IMR-90 (cell line): ENCODE measurements around the gene EFNB2. TPM values are rescaled to one million over a fixed set of nuclear protein-coding genes. Genes with fewer than 3 reads are reported as not detected.

Experiments
- ATAC-seq: fragments of 200-7000 bp; cut with Tn5 transposase; 2 replicates; pipeline ENCODE4 v1.9.1; 2020; ENCODE audit warnings: low read depth, mild to moderate bottlenecking, moderate library complexity
- BruUV-seq: library from RNA; stranded (reverse); fragments of 400-500 nt; replicated peaks from 2 replicates; lab custom pipeline; 2021; lab: Mats Ljungman, UMichigan
- CTCF ChIA-PET: fragments of 300-600 bp; formaldehyde crosslinking; extraction: SDS; loops from one replicate; lab custom pipeline; 2021; ENCODE audit warnings: antibody characterized with exemption; lab: Yijun Ruan, JAX
- POLR2A ChIA-PET: fragments of 300-600 bp; sonication (Branson Sonifier 250); formaldehyde crosslinking; loops from one replicate; lab custom pipeline; 2022; ENCODE audit warnings: antibody characterized with exemption; ENCODE audit not compliant: unreplicated experiment; lab: Charles Lee
- DNase-seq: peaks from one replicate; pipeline ENCODE4 v3.0.0; 2013
- H2AFZ ChIP-seq: replicated peaks from 2 replicates; pipeline ENCODE3; 2013; ENCODE audit warnings: low read length, mild to moderate bottlenecking; ENCODE audit not compliant: poor library complexity
- H2AK5ac ChIP-seq: 2 replicates; pipeline ENCODE4 v1.6.1; 2013; ENCODE audit warnings: low read depth, low read length, inconsistent platforms
- H2AK9ac ChIP-seq: replicated peaks from 2 replicates; pipeline ENCODE3; 2013; ENCODE audit warnings: mild to moderate bottlenecking, low read depth, low read length, moderate library complexity; ENCODE audit not compliant: poor library complexity
- H2BK120ac ChIP-seq: 2 replicates; pipeline ENCODE4 v1.6.1; 2013; ENCODE audit warnings: low read depth, low read length, inconsistent platforms
- H2BK15ac ChIP-seq: 3 replicates; pipeline ENCODE4 v1.6.1; 2013; ENCODE audit warnings: low read depth, low read length, inconsistent platforms
- H2BK20ac ChIP-seq: 2 replicates; pipeline ENCODE4 v1.6.1; 2013; ENCODE audit warnings: low read depth, mild to moderate bottlenecking, inconsistent platforms, low read length, moderate library complexity
- H2BK5ac ChIP-seq: 2 replicates; pipeline ENCODE4 v1.6.1; 2013; ENCODE audit warnings: mild to moderate bottlenecking, low read depth, low read length, inconsistent platforms; ENCODE audit not compliant: poor library complexity, severe bottlenecking
- H3K14ac ChIP-seq: replicated peaks from 2 replicates; pipeline ENCODE4 v1.6.1; 2013; ENCODE audit warnings: low read depth, low read length, inconsistent platforms
- H3K18ac ChIP-seq: 2 replicates; pipeline ENCODE4 v1.6.1; 2013; ENCODE audit warnings: low read depth, low read length, control low read depth
- H3K23ac ChIP-seq: 2 replicates; pipeline ENCODE4 v1.6.1; 2013; ENCODE audit warnings: low read depth, low read length, inconsistent platforms
- H3K27ac ChIP-seq: 2 replicates; pipeline ENCODE4 v1.5.1; 2013; ENCODE audit warnings: mild to moderate bottlenecking, control low read depth, low read length; ENCODE audit not compliant: insufficient read depth
- H3K27me3 ChIP-seq: 2 replicates; pipeline ENCODE4 v1.6.1; 2013; ENCODE audit warnings: low read length; ENCODE audit not compliant: control insufficient read depth, insufficient read depth
- H3K36me3 ChIP-seq: 2 replicates; pipeline ENCODE4 v1.6.1; 2013; ENCODE audit warnings: low read length, mixed read lengths; ENCODE audit not compliant: control insufficient read depth, insufficient read depth
- H3K4ac ChIP-seq: 2 replicates; pipeline ENCODE4 v1.6.1; 2013; ENCODE audit warnings: low read depth, low read length, inconsistent platforms
- H3K4me1 ChIP-seq: 2 replicates; pipeline ENCODE4 v1.6.1; 2013; ENCODE audit warnings: low read length, mixed read lengths; ENCODE audit not compliant: control insufficient read depth, insufficient read depth
- H3K4me2 ChIP-seq: 2 replicates; pipeline ENCODE4 v1.6.1; 2013; ENCODE audit warnings: low read depth, mild to moderate bottlenecking, control low read depth, low read length, moderate library complexity
- H3K4me3 ChIP-seq: 2 replicates; pipeline ENCODE4 v1.5.1; 2013; ENCODE audit warnings: low read depth, mild to moderate bottlenecking, control low read depth, low read length, moderate library complexity; ENCODE audit not compliant: insufficient read depth
- H3K56ac ChIP-seq: 2 replicates; pipeline ENCODE4 v1.6.1; 2013; ENCODE audit warnings: low read length, inconsistent platforms; ENCODE audit not compliant: insufficient read depth; ENCODE audit errors: extremely low read depth
- H3K79me1 ChIP-seq, 2 experiments: 2 replicates each; pipeline ENCODE4 v1.6.1; 2013; ENCODE audit warnings: low read length in 2 of 2, inconsistent platforms in 1 of 2, low read depth in 1 of 2
- H3K9ac ChIP-seq: 2 replicates; pipeline ENCODE4 v1.6.1; 2013; ENCODE audit warnings: low read depth, low read length, control low read depth
- H3K9me1 ChIP-seq: 2 replicates; pipeline ENCODE4 v1.6.1; 2013; ENCODE audit warnings: low read length, inconsistent platforms; ENCODE audit not compliant: insufficient read depth
- H3K9me3 ChIP-seq: 2 replicates; pipeline ENCODE4 v1.6.1; 2013; ENCODE audit warnings: low read length; ENCODE audit not compliant: control insufficient read depth, insufficient read depth
- H4K20me1 ChIP-seq: 2 replicates; pipeline ENCODE4 v1.6.1; 2013; ENCODE audit warnings: low read length, inconsistent platforms; ENCODE audit not compliant: insufficient read depth
- H4K5ac ChIP-seq: 2 replicates; pipeline ENCODE4 v1.6.1; 2013; ENCODE audit warnings: mild to moderate bottlenecking, low read depth, low read length, control low read depth
- H4K8ac ChIP-seq, 2 experiments: 2 replicates each; pipeline ENCODE4 v1.6.1; 2013; ENCODE audit warnings: low read depth in 2 of 2, low read length in 2 of 2, control low read depth in 1 of 2, inconsistent platforms in 1 of 2
- H4K91ac ChIP-seq: 2 replicates; pipeline ENCODE4 v1.6.1; 2013; ENCODE audit warnings: low read depth, low read length, inconsistent platforms; ENCODE audit not compliant: insufficient read depth
- BHLHE40 ChIP-seq: fragments of 150-350 bp; IDR thresholded peaks from 2 replicates; pipeline ENCODE4 v1.6.1; 2016; ENCODE audit warnings: mild to moderate bottlenecking, low read depth, low read length
- CHD1 ChIP-seq: IDR thresholded peaks from 2 replicates; pipeline ENCODE4 v1.6.1; 2012; ENCODE audit warnings: low read depth, low read length, improper control_type of control experiment
- CTCF ChIP-seq: conservative IDR thresholded peaks from 2 replicates; pipeline ENCODE4 v1.5.1; 2012; ENCODE audit warnings: mild to moderate bottlenecking, low read depth, low read length, improper control_type of control experiment
- ELK1 ChIP-seq: fragments of 150-350 bp; IDR thresholded peaks from 2 replicates; pipeline ENCODE4 v1.6.1; 2016; ENCODE audit warnings: low read depth, mild to moderate bottlenecking, low read length, moderate library complexity, borderline replicate concordance
- FOS ChIP-seq: fragments of 150-350 bp; IDR thresholded peaks from 2 replicates; pipeline ENCODE4 v1.6.1; 2016; ENCODE audit warnings: low read depth, low read length
- MAFK ChIP-seq: IDR thresholded peaks from 2 replicates; pipeline ENCODE4 v1.6.1; 2012; ENCODE audit warnings: low read depth, low read length, improper control_type of control experiment
- MAZ ChIP-seq: IDR thresholded peaks from 2 replicates; pipeline ENCODE4 v1.6.1; 2012; ENCODE audit warnings: low read depth, mild to moderate bottlenecking, low read length, improper control_type of control experiment, moderate library complexity, borderline replicate concordance
- MXI1 ChIP-seq: IDR thresholded peaks from 2 replicates; pipeline ENCODE4 v1.6.1; 2012; ENCODE audit warnings: low read depth, mild to moderate bottlenecking, low read length, moderate library complexity, borderline replicate concordance
- NFE2L2 ChIP-seq: fragments of 150-350 bp; IDR thresholded peaks from 2 replicates; pipeline ENCODE4 v1.6.1; 2016; ENCODE audit warnings: low read depth, mild to moderate bottlenecking, low read length
- POLR2A ChIP-seq: IDR thresholded peaks from 2 replicates; pipeline ENCODE4 v1.6.1; 2012; ENCODE audit warnings: mild to moderate bottlenecking, low read depth, low read length
- RAD21 ChIP-seq: IDR thresholded peaks from 2 replicates; pipeline ENCODE4 v1.6.1; 2012; ENCODE audit warnings: low read length, improper control_type of control experiment
- RCOR1 ChIP-seq: IDR thresholded peaks from 2 replicates; pipeline ENCODE4 v1.6.1; 2012; ENCODE audit warnings: mild to moderate bottlenecking, low read length, improper control_type of control experiment; ENCODE audit not compliant: insufficient replicate concordance
- RFX5 ChIP-seq: IDR thresholded peaks from 2 replicates; pipeline ENCODE4 v1.8.0; 2012; ENCODE audit warnings: low read depth, mild to moderate bottlenecking, low read length, moderate library complexity
- SMC3 ChIP-seq: fragments of 150-350 bp; IDR thresholded peaks from 2 replicates; pipeline ENCODE4 v1.6.1; 2016; ENCODE audit warnings: low read depth, mild to moderate bottlenecking, antibody characterized with exemption, low read length, moderate library complexity
- USF2 ChIP-seq: fragments of 150-350 bp; IDR thresholded peaks from 2 replicates; pipeline ENCODE4 v1.6.1; 2017; ENCODE audit warnings: mild to moderate bottlenecking, antibody characterized with exemption, low read length, low read depth
- WGBS, 2 experiments: methylation state at CpG; one replicate each; pipeline versions ENCODE4 v1.1.5 to v1.1.7; 2013; ENCODE audit warnings: missing lambda C conversion rate in 2 of 2; ENCODE audit not compliant: insufficient read length in 1 of 2; ENCODE audit errors: extremely low coverage in 2 of 2; 5-methylcytosine and 5-hydroxymethylcytosine counted together
- dilution Hi-C: fragments of 300-500 bp; cut with HindIII; formaldehyde crosslinking; loops from one replicate; pipeline ENCODE4 v1.14.3; 2018; ENCODE audit warnings: low sequenced_read_pairs; ENCODE audit not compliant: unreplicated experiment
- in situ Hi-C: fragments of 300-500 bp; cut with MboI; formaldehyde crosslinking; loops from 3 replicates; pipeline ENCODE4 v1.14.3; 2019; ENCODE audit warnings: low sequenced_read_pairs, inconsistent platforms, mixed read lengths
- intact Hi-C: fragments of 100-400 bp; cut with micrococcal nuclease; formaldehyde crosslinking; loops from 2 replicates; pipeline ENCODE4 v1.10.0; 2022
- polyA plus RNA-seq, 3 experiments: library from polyadenylated mRNA; depleted of rRNA; stranded (reverse); fragments of >200 nt; gene quantifications; 2 replicates each; pipeline ENCODE4 v1.2.3, GENCODE V29; 2012; ENCODE audit warnings: low replicate concordance in 1 of 3
- total RNA-seq: library from RNA; depleted of rRNA; stranded (reverse); fragments of >200 nt; gene quantifications from 2 replicates; pipeline ENCODE4 v1.2.3, GENCODE V29; 2012

Gene EFNB2
- total and polyA plus RNA-seq, 2 of the 4 experiments (the other 2 are of a cell fraction), result 5.4 to 6.0 TPM

- Histone ChIP-seq H3K18ac (no peak overlapping the region), H3K4me1 (peaks cover 5% of the 10 kb centered on the region; the same call in 1 of the 2 replicates), H3K36me3 (no peaks in the 10 kb centered on the region), H2BK20ac (no peak overlapping the region), H3K14ac (no peak overlapping the region), H3K4me3 (no peak overlapping the region), H2AK9ac (no peak overlapping the region), H2BK120ac (no peak overlapping the region), H4K8ac (no peak overlapping the region), H4K5ac (no peak overlapping the region), H3K27ac (no peak overlapping the region), H2AFZ (no peak overlapping the region), H3K56ac (no peak overlapping the region), H4K20me1 (no peaks in the 10 kb centered on the region), H3K9me3 (no peaks in the 10 kb centered on the region), H3K79me1 (peaks cover 15 to 47% of the 10 kb centered on the region in 2 experiments; a peak in 3 of 4 replicates), H3K23ac (no peak overlapping the region), H2BK15ac (no peak overlapping the region), H2BK5ac (no peak overlapping the region), H3K4ac (no peak overlapping the region), H2AK5ac (no peak overlapping the region), H4K91ac (no peak overlapping the region), H3K9ac (no peak overlapping the region), H3K9me1 (no peaks in the 10 kb centered on the region), H3K4me2 (no peak overlapping the region), H3K27me3 (no peaks in the 10 kb centered on the region)
- no peak for DNase-seq
- ChIA-PET POLR2A (no interaction called here), CTCF (no interaction called here)
- BruUV-seq, result no TSS peak
- ATAC-seq, result no peak
- in situ Hi-C loops (loop anchor here (25.0 kb wide), 2 partner anchors 1092 to 1192 kb away; no protein-coding TSS in a partner anchor), dilution Hi-C loops (no loop called here), intact Hi-C loops (loop anchor here (2.0 kb wide), 1 partner anchor 614 kb away; no protein-coding TSS in a partner anchor)
- 100% methylated on average over 1 of the region's 7 CpGs; no CpG with 5 or more reads in 1 of the 2 experiments for WGBS, 2 experiments
- TF ChIP-seq USF2, result no peak
- TF ChIP-seq MXI1, result no peak
- no peak for TF ChIP-seq CTCF
- no peak for TF ChIP-seq RFX5
- TF ChIP-seq CHD1, result no peak
- TF ChIP-seq POLR2A, result no peak
- TF ChIP-seq FOS, result no peak
- TF ChIP-seq ELK1, result no peak
- TF ChIP-seq BHLHE40, result no peak
- no peak for TF ChIP-seq RCOR1
- no peak for TF ChIP-seq NFE2L2
- no peak for TF ChIP-seq RAD21
- TF ChIP-seq MAFK, result no peak
- TF ChIP-seq MAZ, result no peak
- no peak for TF ChIP-seq SMC3
These were observed 6.6 kb downstream of the EFNB2 start for GRCh38 chr13:106528718-106529414.
